ENCODE results near the gene IFI27L1. TPM values are rescaled to one million over a fixed set of nuclear protein-coding genes. Genes with fewer than 3 reads are reported as not detected.

IFI27L1 gene
- total and polyA plus RNA-seq, 2 donors (not counting 3 experiments of a cell fraction or from before 2014, with no cell fraction given) = 31.1 to 38.1 TPM

DNA sequence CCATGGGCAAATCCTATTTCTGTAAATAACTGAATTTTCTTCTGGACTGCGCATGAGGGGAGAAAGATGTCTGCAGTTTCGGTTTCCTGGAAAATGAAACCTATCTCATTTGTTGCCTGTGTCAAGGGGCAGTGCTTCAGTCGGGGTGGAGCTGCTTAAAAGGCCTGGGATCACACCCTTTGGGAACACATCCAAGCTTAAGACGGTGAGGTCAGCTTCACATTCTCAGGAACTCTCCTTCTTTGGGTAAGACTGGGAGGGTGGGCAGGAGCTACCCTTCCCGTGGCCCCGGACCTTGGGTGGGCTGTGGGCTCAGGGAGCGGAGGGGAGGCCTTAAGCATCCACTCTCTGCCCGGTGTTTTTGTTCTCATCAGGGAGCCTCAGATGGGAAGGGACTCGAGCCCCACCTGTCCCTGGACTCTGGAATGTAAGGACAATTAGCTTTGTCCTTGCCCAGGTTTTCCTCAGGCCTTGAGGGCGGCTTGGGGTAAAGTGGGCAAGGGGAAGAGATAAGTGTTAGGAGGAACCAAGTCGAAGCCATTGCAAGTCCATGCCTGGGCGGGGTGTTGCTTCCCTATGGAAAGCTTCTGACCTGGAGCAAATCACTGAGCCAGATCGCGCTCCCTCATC, 29.6 kb downstream of the IFI27L1 start, which contains the start of gene IFI27:
Gene IFI27, plus strand, starts transcription at position 185 of the 630 bp plus-strand sequence.
- CTCF ChIA-PET = interaction anchor here (0.6 to 6.1 kb wide), 5 partner anchors 11 to 74 kb away, joined by 3 to 67 read pairs (median 3); partner anchors contain the start of gene IFI27L2
- POLR2A ChIA-PET = interaction anchor here (0.6 to 0.9 kb wide), 3 partner anchors 18 to 29 kb away, joined by 3 to 4 read pairs (median 3); partner anchors contain the start of genes DDX24 and IFI27L1
- DNase-seq (ENCODE audit: low read depth, low spot score) = peak; percentile 62
- FAIRE-seq = peak; percentile 76
- H3K9me3 ChIP-seq (replicated peaks; ENCODE audit: control insufficient read depth, insufficient read depth, low read length) = no peaks in the 10 kb centered on the region
- no peaks in the 10 kb centered on the region for H3K79me2 ChIP-seq (ENCODE audit: control insufficient read depth, insufficient read depth, low read length)
- H3K4me2 ChIP-seq (ENCODE audit: insufficient read depth, low read length) = peak within 1 kb of the TSS; percentile 83
- intact Hi-C loops (cut with micrococcal nuclease) (loop anchor here (1.0 to 10.0 kb wide), 2 partner anchors 29 to 1056 kb away; partner anchors contain the start of genes DDX24 and IFI27L1), dilution Hi-C loops (cut with MboI; ENCODE audit: extremely low pct_ligation_motif_present, low sequenced_read_pairs) (no loop called here)
- TF ChIP-seq POLR2AphosphoS5 (IDR thresholded peaks at IDR 0.05; ENCODE audit: insufficient read depth, low read depth, low read length) (peak; percentile 37), FOS (IDR thresholded peaks at IDR 0.05; ENCODE audit: borderline replicate concordance, insufficient read depth, low read length) (no peak), POLR2A (IDR thresholded peaks at IDR 0.05; ENCODE audit: low read depth, low read length) (peak; percentile 85)
- no peaks in the 10 kb centered on the region for H3K9me1 ChIP-seq (replicated peaks; ENCODE audit: control insufficient read depth, extremely low read depth, insufficient read depth, low read length)
- peaks cover 19% of the 10 kb centered on the region for H3K4me1 ChIP-seq (ENCODE audit: control insufficient read depth, extremely low read depth, insufficient read depth, low read length)
- peak within 1 kb of the TSS; percentile 20 to 76 (median 33) for H3K4me3 ChIP-seq (replicated peaks in 1 of 3; ENCODE audit: insufficient read depth in 1 of 3, low read depth in 1 of 3, low read length in 3 of 3)
- peak within 1 kb of the TSS; percentile 67 for H3K27ac ChIP-seq (ENCODE audit: insufficient read depth, low read depth, low read length)
- peak within 1 kb of the TSS; percentile 91 for H2AFZ ChIP-seq (ENCODE audit: low read depth, low read length)
- H3K9ac ChIP-seq (replicated peaks; ENCODE audit: extremely low read depth, insufficient read depth, low read length) = peak within 1 kb of the TSS; percentile 75
- BruUV-seq (replicated peaks) = TSS peak; percentile 75
- H3K36me3 ChIP-seq (ENCODE audit: control insufficient read depth in 2 of 2, extremely low read depth in 1 of 2, insufficient read depth in 2 of 2, low read length in 2 of 2) = no peaks in the 10 kb centered on the region
- H3K27me3 ChIP-seq (ENCODE audit: control insufficient read depth in 2 of 2, insufficient read depth in 2 of 2, low read length in 2 of 2) = no peaks in the 10 kb centered on the region
- H4K20me1 ChIP-seq (replicated peaks; ENCODE audit: control insufficient read depth, extremely low read depth, insufficient read depth, low read length) = no peaks in the 10 kb centered on the region

DNA sequence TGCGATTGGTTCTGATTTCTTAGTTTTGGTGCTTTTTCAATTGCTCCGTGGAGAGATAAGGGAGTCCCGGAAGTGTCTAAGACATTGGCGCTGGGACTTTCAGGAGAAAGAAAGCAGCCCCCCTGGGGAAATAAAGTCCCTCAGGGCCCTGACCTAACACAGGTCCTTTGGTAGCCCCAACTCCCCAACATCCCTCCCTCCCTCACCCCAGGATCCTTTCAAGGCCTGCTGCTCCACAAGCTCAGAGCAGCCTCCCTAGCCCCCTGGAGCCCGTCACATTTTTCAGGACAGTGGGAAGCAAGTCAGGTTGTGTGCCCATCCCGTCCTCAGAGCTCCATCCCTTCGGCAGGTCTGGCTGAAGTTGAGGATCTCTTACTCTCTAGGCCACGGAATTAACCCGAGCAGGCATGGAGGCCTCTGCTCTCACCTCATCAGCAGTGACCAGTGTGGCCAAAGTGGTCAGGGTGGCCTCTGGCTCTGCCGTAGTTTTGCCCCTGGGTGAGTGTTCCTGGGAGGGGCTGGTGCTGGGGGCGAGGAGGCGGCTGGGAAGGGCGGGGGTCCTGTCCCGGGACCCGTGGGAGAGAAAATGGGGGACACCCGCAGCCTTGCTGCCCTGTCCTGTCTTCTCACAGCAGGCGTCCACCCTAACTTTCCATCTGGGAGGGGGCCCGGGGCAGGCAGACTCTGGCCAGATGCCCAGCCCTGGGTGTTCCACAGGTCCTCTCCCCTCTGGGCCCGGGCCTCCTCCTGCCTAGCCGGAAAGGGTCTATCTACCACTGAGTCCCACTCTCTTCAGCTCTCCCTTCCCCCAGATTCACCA, 30.4 kb downstream of the IFI27L1 start:
- no peaks in the 10 kb centered on the region for H3K9me1 ChIP-seq (replicated peaks; ENCODE audit: control insufficient read depth, extremely low read depth, insufficient read depth, low read length)
- no peaks in the 10 kb centered on the region for H3K9me3 ChIP-seq (replicated peaks; ENCODE audit: control insufficient read depth, insufficient read depth, low read length)
- TF ChIP-seq GATA2 (IDR thresholded peaks at IDR 0.05; ENCODE audit: insufficient read depth, insufficient read length, low read depth, low read length) (no peak), POLR2A (IDR thresholded peaks at IDR 0.05; ENCODE audit: low read depth, low read length) (no peak), JUN (IDR thresholded peaks at IDR 0.05; ENCODE audit: borderline replicate concordance, insufficient read depth, insufficient read length, low read depth) (no peak), MYC (IDR thresholded peaks at IDR 0.05; ENCODE audit: low read depth, low read length) (no peak), FOS (IDR thresholded peaks at IDR 0.05; ENCODE audit: borderline replicate concordance, insufficient read depth, low read length) (no peak), POLR2AphosphoS5 (IDR thresholded peaks at IDR 0.05; ENCODE audit: insufficient read depth, low read depth, low read length) (no peak)
- TF ChIP-seq, protein P1, sequence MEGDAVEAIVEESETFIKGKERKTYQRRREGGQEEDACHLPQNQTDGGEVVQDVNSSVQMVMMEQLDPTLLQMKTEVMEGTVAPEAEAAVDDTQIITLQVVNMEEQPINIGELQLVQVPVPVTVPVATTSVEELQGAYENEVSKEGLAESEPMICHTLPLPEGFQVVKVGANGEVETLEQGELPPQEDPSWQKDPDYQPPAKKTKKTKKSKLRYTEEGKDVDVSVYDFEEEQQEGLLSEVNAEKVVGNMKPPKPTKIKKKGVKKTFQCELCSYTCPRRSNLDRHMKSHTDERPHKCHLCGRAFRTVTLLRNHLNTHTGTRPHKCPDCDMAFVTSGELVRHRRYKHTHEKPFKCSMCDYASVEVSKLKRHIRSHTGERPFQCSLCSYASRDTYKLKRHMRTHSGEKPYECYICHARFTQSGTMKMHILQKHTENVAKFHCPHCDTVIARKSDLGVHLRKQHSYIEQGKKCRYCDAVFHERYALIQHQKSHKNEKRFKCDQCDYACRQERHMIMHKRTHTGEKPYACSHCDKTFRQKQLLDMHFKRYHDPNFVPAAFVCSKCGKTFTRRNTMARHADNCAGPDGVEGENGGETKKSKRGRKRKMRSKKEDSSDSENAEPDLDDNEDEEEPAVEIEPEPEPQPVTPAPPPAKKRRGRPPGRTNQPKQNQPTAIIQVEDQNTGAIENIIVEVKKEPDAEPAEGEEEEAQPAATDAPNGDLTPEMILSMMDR (IDR thresholded peaks at IDR 0.05; ENCODE audit: extremely low read depth in 1 of 2, insufficient read depth in 1 of 2, low read depth in 1 of 2, low read length in 2 of 2) = no peak
- intact Hi-C loops (cut with micrococcal nuclease) (loop anchor here (1.0 to 10.0 kb wide), 2 partner anchors 30 to 1057 kb away; partner anchors contain the start of genes DDX24 and IFI27L1), dilution Hi-C loops (cut with MboI; ENCODE audit: extremely low pct_ligation_motif_present, low sequenced_read_pairs) (no loop called here)
- DNase-seq (ENCODE audit: low read depth, low spot score) = no peak
- no peaks in the 10 kb centered on the region for H3K36me3 ChIP-seq (ENCODE audit: control insufficient read depth in 2 of 2, extremely low read depth in 1 of 2, insufficient read depth in 2 of 2, low read length in 2 of 2)
- H3K79me2 ChIP-seq (ENCODE audit: control insufficient read depth, insufficient read depth, low read length) = no peaks in the 10 kb centered on the region
- H3K4me1 ChIP-seq (ENCODE audit: control insufficient read depth, extremely low read depth, insufficient read depth, low read length) = peaks cover 19% of the 10 kb centered on the region
- H3K27ac ChIP-seq (ENCODE audit: insufficient read depth, low read depth, low read length) = peak overlapping the region; percentile 67
- no TSS peak for BruUV-seq (replicated peaks)
- H4K20me1 ChIP-seq (replicated peaks; ENCODE audit: control insufficient read depth, extremely low read depth, insufficient read depth, low read length) = no peaks in the 10 kb centered on the region
- peak overlapping the region; percentile 83 for H3K4me2 ChIP-seq (ENCODE audit: insufficient read depth, low read length)
- peak overlapping the region; percentile 75 for H3K9ac ChIP-seq (replicated peaks; ENCODE audit: extremely low read depth, insufficient read depth, low read length)
- peak overlapping the region; percentile 91 for H2AFZ ChIP-seq (ENCODE audit: low read depth, low read length)
- CTCF ChIA-PET = interaction anchor here (0.6 to 6.1 kb wide), 5 partner anchors 12 to 75 kb away, joined by 3 to 67 read pairs (median 3); partner anchors contain the start of gene IFI27L2
- H3K4me3 ChIP-seq (replicated peaks in 1 of 3; ENCODE audit: insufficient read depth in 1 of 3, low read depth in 1 of 3, low read length in 3 of 3) = peak overlapping the region; percentile 20 to 76 (median 33)
- POLR2A ChIA-PET = interaction anchor here (0.6 kb wide), 1 partner anchor 18 kb away, joined by 3 read pairs; no protein-coding TSS in a partner anchor
- FAIRE-seq = no peak
- H3K27me3 ChIP-seq (ENCODE audit: control insufficient read depth in 2 of 2, insufficient read depth in 2 of 2, low read length in 2 of 2) = no peaks in the 10 kb centered on the region

Measured in endothelial cell of umbilical vein (primary cell).